Activated B cell treated with CpG ODN at 0.5 μM for 24 hours (primary cell): ENCODE data around the gene PRR22. TPM values are rescaled to one million over a fixed set of nuclear protein-coding genes. Genes with fewer than 3 reads are reported as not detected.

Experiments
- ATAC-seq: fragments of 200-7000 bp; cut with Tn5 transposase; one replicate; pipeline ENCODE4 v1.10.0; 2021; ENCODE audit warnings: low read depth, mild to moderate bottlenecking, moderate library complexity
- CTCF ChIA-PET: fragments of 350-600 bp; sonication (Branson Sonifier 250); formaldehyde crosslinking; loops from one replicate; lab custom pipeline; 2021; ENCODE audit warnings: antibody characterized with exemption; lab: Charles Lee
- POLR2A ChIA-PET: fragments of 350-600 bp; sonication (Branson Sonifier 250); formaldehyde crosslinking; loops from one replicate; lab custom pipeline; 2021; ENCODE audit warnings: antibody characterized with exemption; lab: Charles Lee
- DNase-seq: peaks from one replicate; pipeline ENCODE4 v3.0.0; 2022
- H3K27ac Mint-ChIP-seq: one replicate; pipeline ENCODE4 v1.8.0; 2020; ENCODE audit warnings: mixed read lengths
- H3K27me3 Mint-ChIP-seq: one replicate; pipeline ENCODE4 v1.8.0; 2021; ENCODE audit warnings: mixed read lengths
- H3K36me3 Mint-ChIP-seq: one replicate; pipeline ENCODE4 v1.8.0; 2021; ENCODE audit warnings: low read depth, mixed read lengths
- H3K4me1 Mint-ChIP-seq: one replicate; pipeline ENCODE4 v1.8.0; 2021; ENCODE audit warnings: mixed read lengths
- H3K4me3 Mint-ChIP-seq: one replicate; pipeline ENCODE4 v1.8.0; 2020; ENCODE audit warnings: mild to moderate bottlenecking, mixed read lengths
- H3K9me3 Mint-ChIP-seq: one replicate; pipeline ENCODE4 v1.8.0; 2020; ENCODE audit warnings: mixed read lengths
- intact Hi-C: fragments of 100-400 bp; cut with micrococcal nuclease; formaldehyde crosslinking; loops from one replicate; pipeline ENCODE4 v1.15.1; 2024
- total RNA-seq: library from RNA; stranded (reverse); gene quantifications from 2 replicates; pipeline ENCODE4 v1.2.3, GENCODE V29; 2022
- TF ChIP-seq, protein P1 (sequence below): fragments of 200-600 bp; IDR thresholded peaks from one replicate; pipeline ENCODE4 v1.8.0; 2022; ENCODE audit warnings: antibody characterized with exemption, mild to moderate bottlenecking

PRR22 gene
- total RNA-seq, 1 donor from 2014 or later: 9.8 TPM

DNA sequence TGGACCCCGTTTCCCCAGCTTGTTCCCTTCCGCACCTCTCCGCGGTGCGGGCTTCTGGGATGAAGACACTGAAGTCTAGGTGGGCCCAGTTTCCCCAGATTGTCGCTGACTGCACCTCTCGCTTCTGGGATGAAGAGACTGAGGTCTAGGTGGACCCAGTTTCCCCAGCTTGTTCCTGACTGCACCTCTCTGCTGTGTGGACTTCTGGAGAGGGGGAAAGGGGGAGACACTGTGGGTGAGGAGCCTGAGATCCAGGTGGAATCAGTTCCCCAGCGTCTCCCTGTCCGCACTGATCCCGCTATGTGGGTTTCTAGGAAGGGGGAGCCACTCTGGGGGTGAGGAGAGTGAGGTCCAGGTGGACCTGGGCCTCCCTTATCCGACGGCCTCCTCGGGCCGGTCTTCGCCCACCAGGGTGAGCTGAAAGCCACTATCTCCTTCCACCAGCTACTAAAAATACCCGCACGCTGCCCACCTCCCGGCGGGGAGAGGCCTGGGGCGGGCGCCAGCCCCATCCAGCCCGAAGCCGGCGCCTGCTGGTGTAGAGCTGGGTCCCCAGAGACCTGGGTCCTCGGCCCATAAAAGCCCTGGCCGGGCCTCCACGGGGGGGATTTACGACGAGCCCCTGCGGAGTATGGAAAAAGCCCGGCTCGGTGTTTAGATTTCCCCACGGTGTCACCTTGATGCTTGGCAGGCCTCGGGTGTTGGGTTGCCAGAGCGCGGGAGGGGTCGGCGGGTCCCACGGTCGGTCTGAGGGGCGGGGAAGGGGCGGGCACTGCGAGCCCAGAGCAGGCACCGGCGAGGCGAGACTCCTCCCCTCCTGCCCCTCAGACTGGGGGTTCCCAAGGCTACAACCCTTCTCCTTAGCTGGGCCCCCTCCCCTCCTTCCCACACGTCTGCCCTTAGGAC is 44.4 kb upstream of the PRR22 start:
- Mint-ChIP-seq H3K9me3 (no peaks in the 10 kb centered on the region), H3K27ac (no peak overlapping the region), H3K27me3 (peaks cover 13% of the 10 kb centered on the region), H3K4me1 (peaks cover 18% of the 10 kb centered on the region), H3K36me3 (peaks cover 2% of the 10 kb centered on the region), H3K4me3 (peak overlapping the region; percentile 85)
- TF ChIP-seq, protein P1, sequence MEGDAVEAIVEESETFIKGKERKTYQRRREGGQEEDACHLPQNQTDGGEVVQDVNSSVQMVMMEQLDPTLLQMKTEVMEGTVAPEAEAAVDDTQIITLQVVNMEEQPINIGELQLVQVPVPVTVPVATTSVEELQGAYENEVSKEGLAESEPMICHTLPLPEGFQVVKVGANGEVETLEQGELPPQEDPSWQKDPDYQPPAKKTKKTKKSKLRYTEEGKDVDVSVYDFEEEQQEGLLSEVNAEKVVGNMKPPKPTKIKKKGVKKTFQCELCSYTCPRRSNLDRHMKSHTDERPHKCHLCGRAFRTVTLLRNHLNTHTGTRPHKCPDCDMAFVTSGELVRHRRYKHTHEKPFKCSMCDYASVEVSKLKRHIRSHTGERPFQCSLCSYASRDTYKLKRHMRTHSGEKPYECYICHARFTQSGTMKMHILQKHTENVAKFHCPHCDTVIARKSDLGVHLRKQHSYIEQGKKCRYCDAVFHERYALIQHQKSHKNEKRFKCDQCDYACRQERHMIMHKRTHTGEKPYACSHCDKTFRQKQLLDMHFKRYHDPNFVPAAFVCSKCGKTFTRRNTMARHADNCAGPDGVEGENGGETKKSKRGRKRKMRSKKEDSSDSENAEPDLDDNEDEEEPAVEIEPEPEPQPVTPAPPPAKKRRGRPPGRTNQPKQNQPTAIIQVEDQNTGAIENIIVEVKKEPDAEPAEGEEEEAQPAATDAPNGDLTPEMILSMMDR: no peak
- ChIA-PET POLR2A (interaction anchor here (0.5 to 3.6 kb wide), 7 partner anchors 25 to 206 kb away, joined by 3 to 34 read pairs (median 9); partner anchors contain the start of genes CATSPERD, DUS3L, LONP1 and NDUFA11), CTCF (interaction anchor here (1.9 kb wide), 1 partner anchor 25 kb away, joined by 9 read pairs; the partner anchor contains the start of gene NRTN)
- intact Hi-C loops: loop anchor here (1.0 to 2.0 kb wide), 5 partner anchors 25 to 138 kb away; partner anchors contain the start of genes CATSPERD, LONP1, NDUFA11 and RPL36
- DNase-seq (no peak), ATAC-seq (no peak)

DNA sequence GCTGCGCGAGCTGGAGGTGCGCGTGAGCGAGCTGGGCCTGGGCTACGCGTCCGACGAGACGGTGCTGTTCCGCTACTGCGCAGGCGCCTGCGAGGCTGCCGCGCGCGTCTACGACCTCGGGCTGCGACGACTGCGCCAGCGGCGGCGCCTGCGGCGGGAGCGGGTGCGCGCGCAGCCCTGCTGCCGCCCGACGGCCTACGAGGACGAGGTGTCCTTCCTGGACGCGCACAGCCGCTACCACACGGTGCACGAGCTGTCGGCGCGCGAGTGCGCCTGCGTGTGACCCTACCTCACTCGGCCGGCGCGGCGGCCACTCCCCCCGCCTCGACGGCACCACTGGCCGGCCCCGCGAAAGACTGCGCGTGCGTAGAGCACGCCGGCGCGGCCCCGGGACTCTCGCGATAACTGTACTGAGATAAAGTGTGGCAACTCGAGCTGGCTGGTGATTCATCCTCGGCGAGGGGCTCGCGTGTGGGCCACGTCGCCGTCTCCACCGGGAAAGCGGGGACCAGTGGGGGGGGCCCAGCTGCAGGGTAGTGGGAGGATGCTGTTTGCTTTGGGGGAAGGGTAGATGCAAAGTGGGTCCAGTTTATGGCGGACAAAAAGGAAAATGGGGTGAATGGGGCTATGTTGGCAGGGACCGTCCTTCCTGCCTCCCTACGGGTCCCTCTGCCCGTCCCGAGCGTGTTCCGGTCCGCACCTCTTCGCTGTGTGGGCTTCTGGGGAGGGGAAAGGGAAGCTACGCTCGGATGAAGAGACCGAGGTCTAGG is 43.5 kb upstream of the PRR22 start:
- Mint-ChIP-seq H3K9me3 (no peaks in the 10 kb centered on the region), H3K4me3 (peak overlapping the region; percentile 85), H3K36me3 (peaks cover 2% of the 10 kb centered on the region), H3K4me1 (peaks cover 18% of the 10 kb centered on the region), H3K27me3 (peaks cover 11% of the 10 kb centered on the region), H3K27ac (peak overlapping the region; percentile 75)
- POLR2A ChIA-PET: interaction anchor here (0.5 to 3.6 kb wide), 7 partner anchors 24 to 205 kb away, joined by 3 to 34 read pairs (median 9); partner anchors contain the start of genes CATSPERD, DUS3L, LONP1 and NDUFA11
- TF ChIP-seq, protein P1: no peak
- intact Hi-C loops: loop anchor here (1.0 to 2.0 kb wide), 5 partner anchors 24 to 137 kb away; partner anchors contain the start of genes CATSPERD, LONP1, NDUFA11 and RPL36
- ATAC-seq (peak; percentile 78), DNase-seq (peak; percentile 78)
- CTCF ChIA-PET: interaction anchor here (1.9 kb wide), 1 partner anchor 24 kb away, joined by 9 read pairs; the partner anchor contains the start of gene NRTN

DNA sequence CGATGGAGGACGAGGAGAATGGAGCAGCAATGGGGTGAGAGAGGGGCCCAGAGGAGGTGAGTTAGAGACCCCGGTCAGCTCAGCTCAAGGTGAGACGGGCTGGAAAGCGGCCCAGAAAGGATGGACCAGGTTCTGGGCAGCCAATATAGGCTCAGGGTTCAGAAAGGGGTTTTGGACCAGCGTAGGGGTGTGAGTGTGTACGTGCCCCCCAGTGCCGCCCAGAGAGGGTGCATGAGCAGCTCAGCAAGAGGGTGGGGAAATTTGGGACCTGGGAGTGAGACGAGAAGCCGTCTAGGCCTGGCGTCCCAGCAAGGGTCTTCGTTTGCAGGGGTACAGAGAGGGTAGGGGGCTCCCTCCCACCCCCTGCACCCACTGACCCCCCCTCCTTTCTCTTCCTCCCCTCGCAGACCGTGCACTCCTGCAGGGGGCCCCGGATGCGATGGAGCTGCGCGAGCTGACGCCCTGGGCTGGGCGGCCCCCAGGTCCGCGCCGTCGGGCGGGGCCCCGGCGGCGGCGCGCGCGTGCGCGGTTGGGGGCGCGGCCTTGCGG is 42.9 kb upstream of the PRR22 start:
- CTCF ChIA-PET: interaction anchor here (1.9 kb wide), 1 partner anchor 23 kb away, joined by 9 read pairs; the partner anchor contains the start of gene NRTN
- no peak for DNase-seq
- TF ChIP-seq, protein P1: no peak
- intact Hi-C loops: no loop called here
- Mint-ChIP-seq H3K9me3 (no peaks in the 10 kb centered on the region), H3K4me1 (peaks cover 18% of the 10 kb centered on the region), H3K36me3 (peaks cover 2% of the 10 kb centered on the region), H3K27me3 (peaks cover 11% of the 10 kb centered on the region), H3K27ac (no peak overlapping the region), H3K4me3 (peak overlapping the region; percentile 65)
- no peak for ATAC-seq
- POLR2A ChIA-PET: interaction anchor here (1.0 to 3.6 kb wide), 6 partner anchors 23 to 205 kb away, joined by 3 to 34 read pairs (median 10); partner anchors contain the start of genes CATSPERD, DUS3L, LONP1 and NDUFA11

DNA sequence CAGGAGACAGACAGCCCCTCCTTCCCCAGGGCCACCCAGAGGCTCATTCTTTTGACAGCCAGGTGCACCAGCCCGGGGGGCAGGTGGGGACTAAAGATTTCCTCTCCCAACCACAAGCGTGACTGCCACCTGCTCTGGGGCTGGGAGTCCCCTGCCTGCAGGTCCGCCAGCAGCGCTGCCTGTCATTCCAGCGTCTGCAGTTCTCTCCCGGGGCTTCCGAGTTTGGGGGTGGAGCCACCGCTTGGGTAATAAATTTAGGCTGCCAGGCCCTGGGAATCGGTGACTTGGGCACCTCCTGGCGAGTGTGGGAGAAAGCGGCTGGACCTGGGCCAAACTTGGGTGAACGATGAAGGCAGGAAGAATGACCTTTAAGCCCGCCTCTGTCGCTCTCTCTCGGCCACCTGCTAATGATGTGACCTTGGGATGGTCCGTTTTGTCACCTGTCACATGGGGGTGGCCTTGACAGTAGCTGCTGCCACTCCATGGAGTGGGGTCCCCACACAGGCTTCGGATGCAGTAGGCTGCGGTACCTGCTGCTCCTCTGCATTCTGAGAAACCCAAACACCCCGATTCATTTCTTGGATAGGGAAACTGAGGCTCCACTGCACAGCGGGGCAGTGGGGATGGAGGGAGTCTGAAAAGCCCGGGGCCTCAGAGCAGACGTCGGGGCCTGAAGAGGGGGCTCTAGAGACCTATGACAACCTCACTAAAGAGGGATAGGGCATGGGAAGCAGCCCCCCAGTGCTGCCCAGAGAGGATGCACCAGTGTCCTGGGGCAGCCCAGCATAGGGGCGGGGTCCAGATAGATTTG is 42.2 kb upstream of the PRR22 start:
- ChIA-PET CTCF (no interaction called here), POLR2A (interaction anchor here (3.6 kb wide), 1 partner anchor 77 kb away, joined by 34 read pairs; the partner anchor contains the start of genes NDUFA11 and VMAC)
- H3K9me3 Mint-ChIP-seq: no peaks in the 10 kb centered on the region
- peaks cover 11% of the 10 kb centered on the region for H3K27me3 Mint-ChIP-seq
- ATAC-seq (no peak), DNase-seq (no peak)
- H3K4me1 Mint-ChIP-seq: peaks cover 18% of the 10 kb centered on the region
- H3K36me3 Mint-ChIP-seq: peaks cover 2% of the 10 kb centered on the region
- TF ChIP-seq, protein P1: no peak
- intact Hi-C loops: no loop called here
- H3K27ac Mint-ChIP-seq: no peak overlapping the region
- peak overlapping the region; percentile 65 for H3K4me3 Mint-ChIP-seq
